Fibroblast of lung (primary cell): ENCODE results near the gene ADRM1.

Experiments
- CTCF ChIP-seq, 2 donors: IDR thresholded peaks in 1 of 2; conservative IDR thresholded peaks in 1 of 2; 1 replicate in 1 of 2; 2 replicates in 1 of 2; pipeline ENCODE4 v1.5.1; 2011 to 2012; ENCODE audit warnings: low read length in 2 of 2, control low read depth in 1 of 2, inconsistent platforms in 1 of 2, low read depth in 1 of 2, mild to moderate bottlenecking in 1 of 2
- EZH2 ChIP-seq: IDR thresholded peaks from 2 replicates; pipeline ENCODE4 v1.5.1; 2012; ENCODE audit warnings: low read length, control low read depth, mild to moderate bottlenecking; ENCODE audit errors: missing control alignments

DNA sequence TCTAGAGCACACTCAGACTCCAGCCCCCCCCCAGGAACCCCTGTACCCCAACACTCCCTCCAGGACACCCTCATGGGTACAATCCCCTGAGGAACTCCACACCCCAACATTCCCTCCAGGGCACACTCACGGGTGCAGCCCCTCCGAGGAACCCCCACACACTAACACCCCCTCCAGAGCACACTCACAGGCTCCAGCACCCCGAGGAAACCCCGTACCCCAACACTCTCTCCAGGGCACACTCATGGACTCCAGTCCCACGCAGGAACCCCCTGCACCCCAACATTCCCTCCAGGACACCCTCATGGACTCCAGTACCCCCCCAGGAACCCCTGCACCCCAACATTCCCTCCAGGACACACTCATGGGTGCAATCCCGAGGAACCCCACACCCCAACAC, 32.7 kb downstream of the ADRM1 start:
- TF ChIP-seq CTCF (conservative IDR thresholded peaks at IDR 0.05 in 1 of 2, IDR thresholded peaks at IDR 0.05 in 1 of 2; ENCODE audit: low read depth in 1 of 2, low read length in 2 of 2) (no peak), EZH2 (no peak)
